ENCODE results near the gene GLTPD2.

Gene GLTPD2

GRCh38 chr17:4788807-4789700 lies at the start of gene GLTPD2:
Gene GLTPD2 (plus strand): TSS chr17:4788964. CDS start chr17:4789012, 48 bp downstream.
- no peak for DNase-seq (ENCODE audit: low spot score)

- DNase-seq (ENCODE audit: low spot score): no peak
Observed at GRCh38 chr17:4739122-4740024, 49.4 kb upstream of the GLTPD2 start, which contains the start of the genes CXCL16 and ZMYND15. Gene CXCL16 (minus strand): TSS chr17:4739928. CDS start chr17:4739339, 589 bp downstream. Gene ZMYND15 (plus strand): TSS chr17:4739833. CDS start chr17:4740549, 716 bp downstream.

GRCh38 chr17:4740025-4740351 lies 48.8 kb upstream of the GLTPD2 start:
- no peak for DNase-seq (ENCODE audit: low spot score)

- DNase-seq (ENCODE audit: low spot score): no peak
Observed at GRCh38 chr17:4740584-4740983, 48.2 kb upstream of the GLTPD2 start.

- no peak for DNase-seq (ENCODE audit: low spot score)
Observed at GRCh38 chr17:4741544-4741943, 47.2 kb upstream of the GLTPD2 start.

- no peak for DNase-seq (ENCODE audit: low spot score)
Observed at GRCh38 chr17:4742133-4742532, 46.6 kb upstream of the GLTPD2 start.

- no peak for DNase-seq (ENCODE audit: low spot score)
Observed at GRCh38 chr17:4742629-4743028, 46.1 kb upstream of the GLTPD2 start.

- DNase-seq (ENCODE audit: low spot score): no peak
Observed at GRCh38 chr17:4743216-4743615, 45.5 kb upstream of the GLTPD2 start.

- no peak for DNase-seq (ENCODE audit: low spot score)
Observed at GRCh38 chr17:4743898-4744297, 44.9 kb upstream of the GLTPD2 start.

- DNase-seq (ENCODE audit: low spot score): no peak
Observed at GRCh38 chr17:4744999-4745969, 43.5 kb upstream of the GLTPD2 start.

- no peak for DNase-seq (ENCODE audit: low spot score)
Observed at GRCh38 chr17:4747847-4748246, 40.9 kb upstream of the GLTPD2 start.

- no peak for DNase-seq (ENCODE audit: low spot score)
Observed at GRCh38 chr17:4748686-4749085, 40.1 kb upstream of the GLTPD2 start.

GRCh38 chr17:4750606-4751005 lies 38.2 kb upstream of the GLTPD2 start:
- no peak for DNase-seq (ENCODE audit: low spot score)

- DNase-seq (ENCODE audit: low spot score): no peak
Observed at GRCh38 chr17:4751932-4752331, 36.8 kb upstream of the GLTPD2 start.

GRCh38 chr17:4753392-4753791 lies 35.4 kb upstream of the GLTPD2 start:
- no peak for DNase-seq (ENCODE audit: low spot score)

- no peak for DNase-seq (ENCODE audit: low spot score)
Observed at GRCh38 chr17:4759776-4760236, 29.0 kb upstream of the GLTPD2 start.

GRCh38 chr17:4764595-4764994 lies 24.2 kb upstream of the GLTPD2 start:
- DNase-seq (ENCODE audit: low spot score): no peak

GRCh38 chr17:4766201-4766600 lies 22.6 kb upstream of the GLTPD2 start:
- DNase-seq (ENCODE audit: low spot score): no peak

- no peak for DNase-seq (ENCODE audit: low spot score)
Observed at GRCh38 chr17:4766723-4767122, 22.0 kb upstream of the GLTPD2 start.

- no peak for DNase-seq (ENCODE audit: low spot score)
Observed at GRCh38 chr17:4768298-4768697, 20.5 kb upstream of the GLTPD2 start.

GRCh38 chr17:4769628-4770027 lies 19.1 kb upstream of the GLTPD2 start:
- no peak for DNase-seq (ENCODE audit: low spot score)
